Measurements from ENCODE around the gene HMOX2. TPM values are rescaled to one million over a fixed set of nuclear protein-coding genes. Genes with fewer than 3 reads are reported as not detected.
A peak's percentile ranks its signal among the peaks of the same experiment; 100 is the strongest.

HMOX2 gene
- total RNA-seq, 1 donor from 2014 or later, result 125 TPM

DNA sequence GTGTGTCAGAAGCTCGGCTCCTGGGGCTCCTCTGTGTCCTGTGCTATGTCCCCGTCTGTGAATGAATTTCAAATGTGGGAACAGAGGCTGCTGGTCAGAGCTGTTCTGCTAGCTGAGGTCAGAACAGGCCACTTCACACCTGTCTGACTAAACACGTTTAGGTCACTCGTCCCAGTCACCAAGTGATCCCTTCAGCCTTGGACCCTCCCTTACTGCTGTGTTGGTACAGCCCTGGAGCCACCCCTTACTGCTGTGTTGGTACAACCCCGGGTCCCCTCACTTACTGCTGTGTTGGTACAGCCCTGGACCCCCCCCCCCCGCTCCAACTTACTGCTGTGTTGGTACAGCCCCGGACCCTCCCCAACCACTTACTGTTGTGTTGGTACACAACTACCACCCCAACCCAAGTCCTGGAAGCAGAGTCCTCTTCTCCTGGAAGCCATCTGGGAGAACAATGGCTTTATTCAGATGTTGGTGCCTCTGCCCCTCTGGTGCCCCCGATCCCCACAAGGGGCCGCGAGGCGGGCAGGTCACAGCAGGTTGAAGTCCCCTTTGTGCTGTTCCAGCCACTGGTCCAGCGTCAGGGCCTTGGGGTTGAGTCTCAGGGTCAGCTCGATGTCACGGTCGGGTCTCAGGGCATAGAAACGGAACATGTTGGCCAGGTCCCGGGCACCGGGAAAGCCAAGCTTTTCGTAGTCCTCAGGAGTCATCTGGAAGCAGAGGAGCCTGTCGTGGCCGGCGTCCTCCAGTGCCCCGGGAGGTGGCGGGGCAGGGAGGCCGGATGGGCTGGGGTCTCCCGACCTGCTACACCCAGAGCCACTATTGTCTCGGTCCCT is 14.7 kb upstream of the HMOX2 start:
- DNase-seq, result no peak
- ATAC-seq (ENCODE audit: poor library complexity), result no peak
- intact Hi-C loops (cut with DNase I), result no loop called here

DNA sequence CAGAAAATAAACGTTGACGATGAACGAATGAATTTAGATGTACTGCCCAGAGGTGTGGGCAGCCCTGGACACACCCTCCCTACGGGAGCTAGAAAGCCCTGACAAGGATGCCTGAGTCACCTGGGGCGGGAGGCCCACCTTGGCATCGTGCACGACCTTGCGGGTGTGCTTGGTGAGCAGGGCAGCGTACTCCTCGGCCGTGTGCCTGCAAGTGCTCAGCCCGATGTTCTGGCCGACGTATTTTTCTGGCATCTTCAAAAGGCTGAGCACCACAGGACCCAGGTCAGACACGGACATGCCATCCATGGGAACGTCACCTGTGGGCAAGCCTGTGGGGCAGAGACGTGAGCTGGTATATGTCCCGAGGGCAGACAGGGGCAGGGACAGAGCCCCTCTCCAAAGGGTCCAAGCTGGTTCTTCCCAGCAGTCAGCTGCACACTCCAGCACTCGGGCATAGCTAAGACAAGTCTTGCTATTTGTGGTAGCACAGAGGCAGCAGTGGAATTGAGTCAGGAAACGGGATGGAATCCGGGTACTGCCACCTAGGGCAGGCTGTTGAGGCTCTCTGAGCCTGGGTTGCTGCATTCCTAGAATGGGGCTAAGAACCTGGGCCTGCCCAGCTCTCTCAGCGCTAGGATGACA is 12.6 kb upstream of the HMOX2 start:
- ATAC-seq (ENCODE audit: poor library complexity), result no peak
- DNase-seq, result no peak
- intact Hi-C loops (cut with DNase I), result no loop called here

DNA sequence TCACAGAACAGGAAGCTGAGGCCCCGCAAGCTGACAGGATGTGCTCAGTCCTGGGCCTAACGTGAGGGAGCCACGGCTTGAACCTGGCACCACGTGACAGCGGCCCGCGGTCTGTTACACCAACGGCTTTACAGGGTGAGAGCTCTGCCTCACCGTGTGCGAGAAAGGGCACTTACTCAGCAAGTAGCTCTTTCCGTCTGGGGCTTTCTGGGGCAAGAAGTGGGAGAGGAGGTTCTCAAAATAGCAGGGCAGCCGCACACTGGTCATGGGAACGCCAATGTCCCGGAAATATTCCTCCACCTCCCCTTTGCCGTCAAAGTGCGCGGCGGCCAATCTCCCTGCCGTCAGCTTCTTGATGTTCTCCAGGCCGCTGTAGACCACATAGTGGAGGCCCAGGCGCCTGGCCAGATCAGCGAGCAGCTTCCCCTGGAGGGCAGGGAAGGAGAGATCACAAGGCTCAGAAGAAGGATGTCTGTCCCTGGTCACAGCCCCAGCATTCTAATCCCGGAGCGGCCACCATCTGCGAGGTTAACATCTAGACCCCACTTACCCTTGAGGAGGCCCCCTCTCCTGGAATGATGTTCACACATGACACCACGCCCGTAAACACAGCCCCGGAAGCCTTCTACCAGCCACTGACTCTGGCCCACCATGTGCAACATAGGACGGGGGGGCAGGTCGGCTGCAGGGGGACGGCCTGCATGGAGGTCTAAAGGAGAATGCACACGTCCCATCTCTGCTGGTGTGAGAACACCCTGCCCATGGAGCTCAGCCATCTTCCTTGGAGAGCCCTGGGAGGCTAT is 10.0 kb upstream of the HMOX2 start:
- intact Hi-C loops (cut with DNase I), result no loop called here
- DNase-seq (peak; percentile 83), ATAC-seq (ENCODE audit: poor library complexity) (peak; percentile 84)

DNA sequence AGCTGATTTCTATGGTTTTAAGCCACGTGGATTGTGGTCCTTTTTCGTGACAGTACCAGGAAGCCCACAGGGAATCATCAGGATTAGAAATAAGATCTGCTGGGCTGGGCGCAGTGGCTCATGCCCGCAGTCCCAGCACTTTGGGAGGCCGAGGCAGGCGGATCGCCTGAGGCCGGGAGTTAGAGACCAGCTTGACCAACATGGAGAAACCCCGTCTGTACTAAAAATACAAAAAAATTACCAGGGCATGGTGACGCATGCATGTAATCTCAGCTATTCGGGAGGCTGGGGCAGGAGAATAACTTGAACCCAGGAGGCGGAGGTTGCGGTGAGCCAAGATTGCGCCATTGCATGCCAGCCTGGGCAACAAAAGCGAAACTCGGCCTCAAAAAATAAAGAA is 8.3 kb upstream of the HMOX2 start:
- intact Hi-C loops (cut with DNase I), result no loop called here
- no peak for DNase-seq
- no peak for ATAC-seq (ENCODE audit: poor library complexity)

DNA sequence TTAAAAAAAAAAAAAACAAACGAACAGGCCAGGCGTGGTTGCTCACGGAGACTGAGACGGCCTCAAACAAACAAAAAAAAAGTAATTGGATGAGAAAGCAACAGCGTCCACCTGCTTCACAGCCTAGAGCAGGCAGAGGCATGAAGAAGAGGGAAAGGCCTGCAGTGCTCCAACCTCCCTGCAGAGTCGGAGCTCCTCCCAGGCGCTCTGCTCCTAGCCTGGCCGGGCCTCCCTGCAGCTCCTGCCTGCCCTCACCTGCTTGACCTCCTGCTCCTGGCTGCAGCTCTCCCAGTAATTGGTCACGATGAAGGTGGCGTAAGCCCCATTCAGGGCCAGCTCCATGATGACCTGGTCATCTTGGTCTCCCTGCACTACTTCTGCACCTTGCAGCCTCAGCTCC is 7.2 kb upstream of the HMOX2 start:
- intact Hi-C loops (cut with DNase I), result no loop called here
- no peak for DNase-seq
- ATAC-seq (ENCODE audit: poor library complexity), result no peak

DNA sequence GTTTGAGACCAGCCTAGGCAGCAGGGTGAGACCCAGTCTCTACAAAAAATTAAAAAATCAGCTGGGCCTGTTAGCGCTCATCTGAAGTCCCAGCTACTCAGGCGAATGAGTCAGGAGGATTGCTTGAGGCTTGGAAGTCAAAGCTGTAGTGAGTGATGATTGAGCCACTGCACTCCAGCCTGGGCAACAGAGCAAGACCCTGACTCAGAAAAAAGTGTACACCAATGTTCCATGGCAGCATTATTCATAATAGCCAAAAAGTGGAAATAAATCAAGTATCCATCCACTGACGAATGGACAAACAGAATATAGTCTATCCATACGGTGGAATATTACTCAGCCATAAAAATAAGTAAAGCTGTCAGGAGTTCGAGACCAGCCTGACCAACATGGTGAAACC is 4.3 kb upstream of the HMOX2 start:
- intact Hi-C loops (cut with DNase I), result no loop called here
- no peak for ATAC-seq (ENCODE audit: poor library complexity)

DNA sequence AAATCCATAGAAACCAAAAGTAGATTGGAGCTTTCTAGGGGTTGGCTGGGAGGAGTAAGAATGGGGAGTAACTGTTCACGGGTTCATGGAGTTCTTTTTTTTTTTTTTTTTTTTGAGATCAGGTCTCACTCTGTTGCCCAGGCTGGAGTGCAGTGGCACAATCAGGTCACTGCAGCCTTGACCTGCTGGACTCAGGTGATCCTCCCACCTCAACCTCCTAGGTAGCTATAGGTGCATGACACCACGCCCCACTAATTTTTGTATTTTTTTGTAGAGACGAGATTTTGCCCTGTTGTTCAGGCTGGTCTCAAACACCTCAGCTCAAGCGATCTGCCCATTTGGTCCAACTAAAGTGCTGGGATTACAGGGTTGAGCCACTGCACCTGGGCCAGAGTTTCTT is 3.3 kb upstream of the HMOX2 start:
- intact Hi-C loops (cut with DNase I), result no loop called here
- no peak for ATAC-seq (ENCODE audit: poor library complexity)
- DNase-seq, result no peak

More for the DNA sequence above, 4.3 kb upstream of the HMOX2 start:
- no peak for DNase-seq

DNA sequence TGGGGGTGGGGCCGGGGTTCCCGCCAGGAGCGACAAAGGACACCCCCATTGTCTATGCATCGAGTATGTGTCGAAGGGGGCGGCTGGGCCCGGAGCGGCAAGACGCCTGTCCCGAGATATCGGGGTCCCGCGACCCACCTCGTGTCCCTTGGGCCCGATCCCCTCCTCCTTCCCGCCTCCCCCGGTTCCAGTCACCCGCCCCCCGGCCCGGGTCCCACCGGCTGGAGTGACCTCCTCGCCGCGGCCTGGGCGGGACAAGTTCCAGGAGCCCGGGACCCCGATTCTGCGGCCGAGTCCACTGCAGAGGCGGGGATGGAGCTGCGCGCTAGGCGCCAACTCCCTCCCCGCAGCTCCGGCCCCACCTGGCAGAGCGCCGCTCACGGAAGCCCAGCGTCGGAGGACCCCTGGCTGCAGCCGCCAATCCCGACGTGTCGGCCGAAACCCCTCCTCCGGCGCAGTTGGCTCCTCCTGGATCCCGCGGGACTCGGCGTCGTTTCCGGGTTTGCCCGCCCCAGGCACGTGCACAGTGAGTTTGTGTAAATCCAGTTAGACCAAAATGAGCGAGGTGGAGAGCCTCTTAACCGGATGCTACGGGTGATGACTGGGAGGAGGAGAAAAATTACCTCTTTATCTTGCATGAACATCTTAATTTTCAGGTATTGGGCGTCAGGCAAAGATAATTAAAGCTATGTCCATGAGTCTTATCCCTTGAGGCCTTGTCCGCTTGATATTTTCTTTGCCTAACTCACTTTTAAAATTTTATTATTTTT is 1.8 kb upstream of the HMOX2 start, which contains the start of gene NMRAL1:
NMRAL1 (minus strand) TSS at position 434 of the 770 bp plus-strand sequence. CDS start 493 bp downstream, outside the sequence.
- DNase-seq (peak; percentile 93), ATAC-seq (ENCODE audit: poor library complexity) (peak; percentile 55)
- intact Hi-C loops (cut with DNase I), result no loop called here

DNA sequence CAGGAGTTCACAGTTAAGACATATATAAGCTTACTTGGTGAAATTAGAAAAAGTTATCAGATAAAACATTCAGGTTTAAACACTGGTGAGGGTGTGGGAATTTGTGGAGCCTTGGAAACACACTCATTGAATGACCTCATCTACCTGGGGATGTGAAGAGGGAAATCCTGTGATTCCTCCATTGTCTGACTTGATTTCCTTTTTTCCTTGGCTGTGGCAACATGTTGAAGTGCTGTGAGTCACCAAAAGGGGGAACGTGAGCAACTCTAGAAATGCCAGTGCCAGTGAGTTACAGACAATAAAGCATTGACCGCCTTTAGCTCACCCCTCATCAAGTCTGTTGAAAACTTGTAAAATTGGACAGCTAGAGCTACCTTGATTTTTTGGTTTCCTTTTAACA is 1.8 kb downstream of the HMOX2 start:
- intact Hi-C loops (cut with DNase I), result no loop called here
- DNase-seq (no peak), ATAC-seq (ENCODE audit: poor library complexity) (no peak)

DNA sequence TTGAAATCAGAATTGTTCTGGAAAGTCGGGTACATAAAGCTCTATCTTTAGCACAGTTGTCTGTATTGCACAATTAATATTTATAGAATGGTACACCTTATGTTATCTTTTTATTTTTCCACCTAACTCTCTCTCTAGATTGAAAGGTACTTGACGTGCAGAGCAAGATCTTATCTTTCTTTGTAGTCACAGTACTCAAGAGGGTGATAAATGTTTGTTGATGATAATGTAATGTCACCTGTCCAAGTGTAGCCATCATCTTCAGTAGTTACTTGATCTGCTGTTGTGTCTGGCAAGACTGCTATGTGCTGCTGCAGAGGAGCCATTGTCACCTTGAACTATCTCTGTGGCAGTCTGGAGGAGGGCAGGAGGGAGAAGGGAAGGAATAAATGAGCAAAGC is 5.3 kb downstream of the HMOX2 start:
- DNase-seq (no peak), ATAC-seq (ENCODE audit: poor library complexity) (no peak)
- intact Hi-C loops (cut with DNase I), result no loop called here

DNA sequence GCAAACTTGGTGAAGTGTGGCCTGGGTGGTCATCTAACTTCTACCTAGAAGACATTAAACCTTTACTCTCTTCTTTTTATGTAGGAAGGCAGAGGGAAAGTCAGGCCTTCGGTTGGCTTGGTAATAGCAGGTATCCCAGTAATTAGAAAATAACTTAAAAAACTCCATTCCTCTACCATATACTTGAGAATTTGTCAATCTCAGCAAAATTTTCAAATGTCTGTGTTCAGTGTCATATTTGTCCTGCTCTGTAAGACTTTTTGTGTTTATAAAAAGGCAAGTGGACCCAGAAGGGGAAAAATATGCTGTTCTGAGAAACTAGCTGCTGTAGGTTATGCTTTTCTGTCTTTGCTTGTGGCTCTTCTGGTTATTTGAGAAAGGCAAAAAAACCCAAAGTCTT is 5.8 kb downstream of the HMOX2 start:
- intact Hi-C loops (cut with DNase I), result no loop called here
- ATAC-seq (ENCODE audit: poor library complexity), result no peak
- no peak for DNase-seq

DNA sequence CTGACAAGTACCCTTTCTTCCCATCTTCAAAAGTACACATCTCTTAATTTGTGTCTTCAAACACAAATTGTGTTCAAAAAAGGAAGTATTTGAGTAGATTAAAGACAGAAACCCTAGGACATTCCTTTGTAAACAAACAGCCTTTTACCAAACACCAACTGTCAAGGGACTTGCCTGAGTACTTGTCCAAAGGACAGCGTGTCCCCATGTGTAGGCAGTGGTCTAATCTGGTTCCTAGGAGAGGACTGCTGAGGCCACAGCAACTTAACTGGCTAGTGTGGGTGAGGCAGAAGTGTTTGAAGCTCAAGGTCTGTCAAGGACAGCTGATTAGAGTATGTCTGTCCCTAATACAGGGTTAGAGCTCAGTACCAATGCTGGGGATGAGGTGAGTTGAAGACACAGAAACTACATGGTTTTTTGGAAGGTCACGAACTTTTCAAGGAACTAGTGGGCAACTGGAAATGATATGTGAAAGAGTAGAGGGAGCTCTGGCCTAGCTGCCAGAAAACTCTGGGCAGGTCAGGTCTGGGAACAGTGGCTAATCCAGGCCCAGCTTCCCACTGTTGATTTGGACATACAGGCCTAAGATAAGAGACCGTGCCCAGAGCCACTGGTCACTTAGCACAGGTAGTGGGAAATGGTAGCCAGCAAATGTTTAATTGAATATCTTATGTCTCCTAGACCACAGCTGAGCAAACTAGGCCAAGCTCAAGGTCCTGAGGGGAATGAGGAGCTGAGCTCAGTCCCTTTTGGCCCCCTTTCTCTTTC is 10.1 kb downstream of the HMOX2 start:
- peak; percentile 90 for ATAC-seq (ENCODE audit: poor library complexity)
- intact Hi-C loops (cut with DNase I), result no loop called here
- DNase-seq, result no peak

DNA sequence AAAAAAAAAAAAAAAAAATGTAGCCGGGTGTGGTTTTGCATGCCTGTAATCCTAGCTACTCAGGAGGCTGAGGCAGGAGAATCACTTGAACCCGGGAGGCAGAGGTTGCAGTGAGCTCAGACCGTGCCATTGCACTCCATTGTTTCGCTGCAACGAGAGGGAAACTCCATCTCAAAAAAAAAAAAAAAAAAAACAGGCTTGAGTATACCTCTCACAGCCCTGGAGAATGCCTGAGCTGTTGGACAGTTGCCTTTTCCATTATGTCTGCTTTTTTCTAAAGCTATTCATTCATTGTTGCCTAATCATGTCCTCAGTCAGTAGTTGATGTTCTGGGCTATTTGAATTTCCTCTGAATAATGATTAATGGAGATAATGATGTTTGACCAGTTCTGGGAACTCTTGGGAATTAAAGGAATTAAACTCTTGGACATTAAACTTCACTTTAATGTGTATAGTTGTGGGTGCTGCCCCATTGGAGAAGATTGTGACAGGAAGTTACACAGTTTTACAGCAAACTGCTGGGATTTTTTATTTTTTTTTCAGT is 11.8 kb downstream of the HMOX2 start:
- ATAC-seq (ENCODE audit: poor library complexity), result peak; percentile 10
- intact Hi-C loops (cut with DNase I), result no loop called here
- no peak for DNase-seq

DNA sequence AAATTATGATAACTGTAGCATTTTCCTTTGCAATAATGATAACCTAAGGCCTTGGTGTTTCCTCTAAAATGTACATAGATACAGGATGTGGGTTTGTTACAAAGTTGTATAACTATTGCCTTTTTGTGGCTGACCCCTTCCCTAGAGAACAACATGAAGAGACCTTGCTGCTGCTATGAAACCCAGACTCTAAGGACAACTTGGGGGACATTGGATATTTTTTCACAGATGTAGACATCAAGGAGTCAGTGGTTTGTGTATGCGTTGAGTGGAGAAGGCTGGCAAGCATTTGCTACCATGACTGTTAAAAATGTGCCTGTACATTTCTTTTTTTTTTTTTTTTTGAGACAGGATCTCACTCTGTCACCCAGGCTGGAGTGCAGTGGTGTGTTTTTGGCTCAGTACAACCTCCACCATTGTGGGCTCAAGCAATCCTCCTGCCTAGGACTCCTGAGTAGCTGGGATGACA is 12.3 kb downstream of the HMOX2 start:
- ATAC-seq (ENCODE audit: poor library complexity) (no peak), DNase-seq (no peak)
- intact Hi-C loops (cut with DNase I), result no loop called here

DNA sequence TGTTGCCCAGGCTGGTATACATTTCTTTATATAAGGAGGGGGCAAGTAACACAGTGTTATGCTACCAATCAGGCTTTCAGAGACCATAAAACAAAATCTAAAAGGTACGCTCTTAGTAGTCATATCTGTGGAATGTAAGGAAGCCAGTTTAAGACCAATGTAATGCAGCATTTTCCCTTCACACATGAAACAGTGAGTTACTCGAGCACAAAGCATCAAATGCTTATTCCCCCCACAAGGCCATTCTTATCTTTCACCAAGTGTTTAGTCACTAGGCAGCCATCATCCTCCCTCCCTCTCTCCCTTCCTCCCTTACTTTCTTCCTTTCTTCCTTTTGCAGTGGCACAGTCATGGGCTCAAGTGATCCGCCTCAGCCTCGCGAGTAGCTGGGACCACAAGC is 12.8 kb downstream of the HMOX2 start:
- intact Hi-C loops (cut with DNase I), result no loop called here
- DNase-seq, result no peak
- ATAC-seq (ENCODE audit: poor library complexity), result no peak

DNA sequence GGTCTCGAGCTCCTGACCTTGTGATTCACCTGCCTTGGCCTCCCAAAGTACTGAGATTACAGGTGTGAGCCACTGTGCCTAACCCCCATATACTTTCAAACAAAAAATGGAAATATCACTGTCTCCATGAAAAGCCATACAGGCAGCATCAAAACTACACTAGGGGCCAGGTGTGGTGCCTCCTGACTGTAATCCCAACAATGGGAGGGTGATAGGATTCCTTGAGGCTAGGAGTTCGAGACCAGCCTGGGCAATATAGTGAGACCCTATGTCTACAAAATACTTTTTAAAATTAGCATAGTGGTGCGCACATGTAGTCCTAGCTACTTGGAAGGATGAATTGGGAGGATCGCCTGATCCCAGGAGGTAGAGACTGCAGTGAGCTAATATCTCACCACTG is 15.7 kb downstream of the HMOX2 start:
- DNase-seq (no peak), ATAC-seq (ENCODE audit: poor library complexity) (no peak)
- intact Hi-C loops (cut with DNase I), result no loop called here

DNA sequence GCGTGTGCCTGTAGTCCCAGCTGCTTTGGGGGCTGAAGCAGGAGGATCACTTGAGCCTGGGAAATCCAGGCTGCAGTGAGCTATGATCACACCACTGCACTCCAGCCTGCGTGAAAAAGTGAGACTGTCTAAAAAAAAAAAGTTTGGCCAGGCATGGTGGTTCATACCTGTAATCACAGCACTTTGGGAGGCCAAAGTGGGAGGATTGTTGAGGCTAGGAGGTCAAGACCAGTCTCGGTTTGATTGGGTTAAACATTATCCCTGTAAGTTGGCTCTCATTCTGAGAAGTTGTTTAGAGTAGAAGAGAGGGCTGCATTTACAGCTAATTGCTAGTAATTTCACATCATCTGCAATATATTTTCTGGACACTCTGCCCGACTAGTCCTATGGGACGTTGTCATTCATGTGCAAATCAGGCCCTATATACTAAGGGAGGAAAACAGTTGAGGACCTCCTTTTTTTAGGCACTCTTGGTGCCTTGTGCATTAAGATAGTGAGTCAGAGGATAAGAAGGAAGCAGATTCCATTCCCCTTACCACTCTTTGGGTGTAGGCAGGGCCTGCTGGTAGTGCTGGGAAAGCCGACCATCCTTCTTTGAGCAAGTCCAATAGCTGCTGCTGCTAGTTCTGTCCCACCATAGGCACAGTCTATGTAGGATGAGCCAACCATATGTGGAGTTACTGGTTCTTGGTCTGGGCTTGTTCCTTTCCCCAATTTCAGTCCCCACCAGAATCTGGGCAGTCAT is 18.7 kb downstream of the HMOX2 start:
- intact Hi-C loops (cut with DNase I), result no loop called here
- no peak for ATAC-seq (ENCODE audit: poor library complexity)
- DNase-seq, result no peak
